Neural progenitor cell (in vitro differentiated cells): Measurements from ENCODE around the gene RPAP2. TPM values are rescaled to one million over a fixed set of nuclear protein-coding genes. Genes with fewer than 3 reads are reported as not detected.

Experiments used
- DNase-seq: peaks from one replicate; pipeline ENCODE4 v3.0.0-alpha.2; 2016; ENCODE audit warnings: low spot score
- H2AFZ ChIP-seq: fragments of 200-600 bp; sonication (generic); replicated peaks from 2 replicates; pipeline ENCODE4 v1.6.1; 2016; ENCODE audit warnings: antibody characterized with exemption
- H3F3A ChIP-seq: fragments of 200-600 bp; sonication (generic); 2 replicates; pipeline ENCODE4 v1.6.1; 2016; ENCODE audit warnings: antibody characterized with exemption, low read depth
- H3K27ac ChIP-seq: fragments of 200-600 bp; sonication (generic); 2 replicates; pipeline ENCODE4 v1.5.1; 2016; ENCODE audit warnings: mild to moderate bottlenecking
- H3K27me3 ChIP-seq: fragments of 200-600 bp; sonication (generic); 2 replicates; pipeline ENCODE4 v1.6.1; 2016; ENCODE audit warnings: mild to moderate bottlenecking, moderate library complexity
- H3K36me3 ChIP-seq: fragments of 200-600 bp; sonication (generic); 2 replicates; pipeline ENCODE4 v1.5.1; 2016
- H3K4me1 ChIP-seq: fragments of 200-600 bp; sonication (generic); 2 replicates; pipeline ENCODE4 v1.6.1; 2016; ENCODE audit warnings: mixed run types
- H3K4me2 ChIP-seq: fragments of 200-600 bp; sonication (generic); 2 replicates; pipeline ENCODE4 v1.6.1; 2016
- H3K4me3 ChIP-seq: fragments of 200-600 bp; sonication (generic); 2 replicates; pipeline ENCODE4 v1.5.1; 2016
- H3K79me2 ChIP-seq: fragments of 200-600 bp; sonication (generic); 2 replicates; pipeline ENCODE4 v1.6.1; 2016; ENCODE audit warnings: low read depth
- H3K9ac ChIP-seq: fragments of 200-600 bp; sonication (generic); 2 replicates; pipeline ENCODE4 v1.6.1; 2016
- H3K9me3 ChIP-seq: fragments of 200-600 bp; sonication (generic); 2 replicates; pipeline ENCODE4 v1.5.1; 2016; ENCODE audit warnings: low read depth
- H4K20me1 ChIP-seq: fragments of 200-600 bp; sonication (generic); 2 replicates; pipeline ENCODE4 v1.6.1; 2016; ENCODE audit warnings: low read depth
- H3K27ac Mint-ChIP-seq: 3 replicates; pipeline ENCODE4 v1.8.0; 2021; ENCODE audit warnings: mixed read lengths
- H3K27me3 Mint-ChIP-seq: 2 replicates; pipeline ENCODE4 v1.8.0; 2022; ENCODE audit warnings: low read depth, mild to moderate bottlenecking, inconsistent platforms, moderate library complexity, mixed read lengths; ENCODE audit not compliant: insufficient read depth
- H3K36me3 Mint-ChIP-seq: 3 replicates; pipeline ENCODE4 v1.8.0; 2021; ENCODE audit warnings: mixed read lengths
- H3K4me1 Mint-ChIP-seq: 3 replicates; pipeline ENCODE4 v1.8.0; 2021; ENCODE audit warnings: mixed read lengths
- H3K4me3 Mint-ChIP-seq: 3 replicates; pipeline ENCODE4 v1.8.0; 2021; ENCODE audit warnings: mild to moderate bottlenecking, moderate library complexity, mixed read lengths
- H3K9me3 Mint-ChIP-seq: 3 replicates; pipeline ENCODE4 v1.8.0; 2020; ENCODE audit warnings: mixed read lengths
- EZH2 ChIP-seq: fragments of 200-600 bp; sonication (generic); IDR thresholded peaks from 2 replicates; pipeline ENCODE4 v1.6.1; 2017; ENCODE audit warnings: antibody characterized with exemption, mild to moderate bottlenecking, moderate library complexity
- EZH2phosphoT487 ChIP-seq: fragments of 200-600 bp; sonication (generic); IDR thresholded peaks from 2 replicates; pipeline ENCODE4 v1.6.1; 2017; ENCODE audit warnings: antibody characterized with exemption
- total RNA-seq: library from RNA; depleted of rRNA; stranded (reverse); fragments of >200 nt; gene quantifications from 2 replicates; pipeline ENCODE4 v1.2.3, GENCODE V29; 2015; ENCODE audit warnings: low replicate concordance
- TF ChIP-seq, protein P1 (sequence below): fragments of 200-600 bp; sonication (generic); IDR thresholded peaks from 2 replicates; pipeline ENCODE4 v1.5.1; 2017; ENCODE audit warnings: antibody characterized with exemption, mild to moderate bottlenecking

The RPAP2 gene
- total RNA-seq, 1 donor from 2014 or later, result 36.3 TPM

DNA sequence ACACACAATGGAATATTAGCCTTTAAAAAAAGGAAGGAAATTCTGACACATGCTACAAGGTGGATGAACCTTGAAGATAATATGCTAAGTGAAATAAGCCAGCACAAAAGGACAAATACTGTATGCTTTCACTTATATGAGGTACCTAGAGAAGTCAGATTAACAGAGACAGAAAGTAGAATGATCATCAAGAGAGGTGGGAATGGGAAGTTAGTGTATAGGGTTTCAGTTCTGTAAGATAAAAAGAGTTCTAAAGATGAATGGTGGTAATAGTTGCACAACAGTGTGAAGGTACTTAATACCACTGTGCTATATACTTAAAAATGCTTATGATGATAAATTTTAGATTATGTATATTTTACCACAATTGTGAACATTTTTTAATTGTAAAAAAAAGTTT is 7.2 kb downstream of the RPAP2 start:
- Histone ChIP-seq H3K4me3 (no peak overlapping the region), H3K9ac (no peak overlapping the region), H3K9me3 (no peaks in the 10 kb centered on the region), H2AFZ (no peak overlapping the region), H3K79me2 (peaks cover 13% of the 10 kb centered on the region), H3K36me3 (peaks cover 14% of the 10 kb centered on the region), H3F3A (peaks cover 3% of the 10 kb centered on the region), H3K27ac (no peak overlapping the region), H3K27me3 (no peaks in the 10 kb centered on the region), H3K4me1 (no peaks in the 10 kb centered on the region), H3K4me2 (no peak overlapping the region), H4K20me1 (no peaks in the 10 kb centered on the region)
- Mint-ChIP-seq H3K27me3 (no peaks in the 10 kb centered on the region), H3K9me3 (no peaks in the 10 kb centered on the region), H3K4me3 (no peak overlapping the region), H3K36me3 (peaks cover 14% of the 10 kb centered on the region), H3K4me1 (peaks cover under 1% of the 10 kb centered on the region), H3K27ac (no peak overlapping the region)
- TF ChIP-seq, protein P1, sequence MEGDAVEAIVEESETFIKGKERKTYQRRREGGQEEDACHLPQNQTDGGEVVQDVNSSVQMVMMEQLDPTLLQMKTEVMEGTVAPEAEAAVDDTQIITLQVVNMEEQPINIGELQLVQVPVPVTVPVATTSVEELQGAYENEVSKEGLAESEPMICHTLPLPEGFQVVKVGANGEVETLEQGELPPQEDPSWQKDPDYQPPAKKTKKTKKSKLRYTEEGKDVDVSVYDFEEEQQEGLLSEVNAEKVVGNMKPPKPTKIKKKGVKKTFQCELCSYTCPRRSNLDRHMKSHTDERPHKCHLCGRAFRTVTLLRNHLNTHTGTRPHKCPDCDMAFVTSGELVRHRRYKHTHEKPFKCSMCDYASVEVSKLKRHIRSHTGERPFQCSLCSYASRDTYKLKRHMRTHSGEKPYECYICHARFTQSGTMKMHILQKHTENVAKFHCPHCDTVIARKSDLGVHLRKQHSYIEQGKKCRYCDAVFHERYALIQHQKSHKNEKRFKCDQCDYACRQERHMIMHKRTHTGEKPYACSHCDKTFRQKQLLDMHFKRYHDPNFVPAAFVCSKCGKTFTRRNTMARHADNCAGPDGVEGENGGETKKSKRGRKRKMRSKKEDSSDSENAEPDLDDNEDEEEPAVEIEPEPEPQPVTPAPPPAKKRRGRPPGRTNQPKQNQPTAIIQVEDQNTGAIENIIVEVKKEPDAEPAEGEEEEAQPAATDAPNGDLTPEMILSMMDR, result no peak
- no peak for TF ChIP-seq EZH2phosphoT487
- TF ChIP-seq EZH2, result no peak
- no peak for DNase-seq

DNA sequence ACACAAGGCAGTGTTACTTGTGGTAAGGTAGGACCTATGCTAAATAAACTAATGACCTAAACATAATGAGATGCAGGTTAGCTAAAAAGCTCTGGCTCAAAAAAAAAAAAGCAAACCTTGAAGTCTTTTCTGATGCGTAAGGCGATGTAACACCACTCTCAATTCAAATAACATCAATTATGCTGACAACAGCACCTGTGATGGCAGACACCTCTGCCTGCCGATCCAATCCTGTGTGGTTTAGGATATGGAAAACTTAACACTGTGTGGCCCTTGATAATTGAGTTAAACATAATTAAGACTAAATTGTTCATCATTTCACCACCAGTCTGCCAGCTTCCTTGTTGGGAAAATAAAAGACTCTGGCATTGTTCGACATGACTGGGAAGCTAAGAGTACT is 9.1 kb downstream of the RPAP2 start:
- H3K4me3 Mint-ChIP-seq, result no peak overlapping the region
- Histone ChIP-seq H3K27ac (no peak overlapping the region), H2AFZ (no peak overlapping the region), H3K9me3 (no peaks in the 10 kb centered on the region), H3K9ac (no peak overlapping the region), H3K4me3 (no peak overlapping the region), H3K4me1 (no peaks in the 10 kb centered on the region), H3K79me2 (peaks cover 3% of the 10 kb centered on the region), H3K4me2 (no peak overlapping the region), H3K36me3 (peaks cover 14% of the 10 kb centered on the region), H4K20me1 (no peaks in the 10 kb centered on the region), H3F3A (peaks cover 3% of the 10 kb centered on the region), H3K27me3 (no peaks in the 10 kb centered on the region)
- no peaks in the 10 kb centered on the region for H3K4me1 Mint-ChIP-seq
- H3K36me3 Mint-ChIP-seq, result peaks cover 20% of the 10 kb centered on the region
- DNase-seq, result no peak
- H3K27ac Mint-ChIP-seq, result no peak overlapping the region
- no peaks in the 10 kb centered on the region for H3K27me3 Mint-ChIP-seq
- TF ChIP-seq EZH2phosphoT487, result no peak
- no peak for TF ChIP-seq EZH2
- TF ChIP-seq, protein P1, result no peak
- no peaks in the 10 kb centered on the region for H3K9me3 Mint-ChIP-seq

DNA sequence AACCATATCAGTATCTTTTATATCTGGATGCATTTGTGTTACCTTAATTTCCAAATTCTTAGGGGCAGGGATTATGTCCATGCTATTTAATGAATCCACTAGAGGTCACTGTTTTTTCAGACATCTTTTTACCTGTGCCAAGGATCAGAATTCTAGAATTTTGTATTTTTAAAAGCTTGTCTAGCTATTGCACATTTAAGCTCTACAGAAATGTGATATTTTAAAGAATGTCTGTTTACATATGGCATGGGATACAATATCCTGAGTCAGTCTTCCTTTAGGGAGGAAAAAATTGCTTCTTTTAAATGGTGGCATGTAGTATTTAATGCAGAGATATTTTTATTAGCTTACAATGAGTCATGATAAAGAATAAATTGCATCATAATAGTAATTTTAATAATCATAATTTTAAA is 11.3 kb downstream of the RPAP2 start:
- peak; percentile 30 for DNase-seq
- Histone ChIP-seq H3K4me1 (no peaks in the 10 kb centered on the region), H3K79me2 (no peaks in the 10 kb centered on the region), H4K20me1 (no peaks in the 10 kb centered on the region), H3K4me3 (no peak overlapping the region), H3K9me3 (no peaks in the 10 kb centered on the region), H2AFZ (no peak overlapping the region), H3F3A (peaks cover 3% of the 10 kb centered on the region), H3K36me3 (peaks cover 6% of the 10 kb centered on the region), H3K9ac (no peak overlapping the region), H3K27ac (no peak overlapping the region), H3K4me2 (no peak overlapping the region), H3K27me3 (no peaks in the 10 kb centered on the region)
- no peak overlapping the region for H3K27ac Mint-ChIP-seq
- TF ChIP-seq EZH2phosphoT487 (no peak), EZH2 (no peak)
- TF ChIP-seq, protein P1, result peak; percentile 77
- H3K27me3 Mint-ChIP-seq, result no peaks in the 10 kb centered on the region
- H3K36me3 Mint-ChIP-seq, result peaks cover 24% of the 10 kb centered on the region
- H3K4me3 Mint-ChIP-seq, result no peak overlapping the region
- no peaks in the 10 kb centered on the region for H3K4me1 Mint-ChIP-seq
- H3K9me3 Mint-ChIP-seq, result no peaks in the 10 kb centered on the region
